ENCODE measurements around the gene SH3BP2. TPM values are rescaled to one million over a fixed set of nuclear protein-coding genes. Genes with fewer than 3 reads are reported as not detected.

The SH3BP2 gene
- total RNA-seq, 6 experiments from 2014 or later, result 17.6 to 25.4 (median 20.5) TPM

GRCh38 chr4:2832981-2833670, 40.2 kb downstream of the SH3BP2 start:
- H3K4me1 Mint-ChIP-seq (ENCODE audit: low read depth), result peaks cover 10% of the 10 kb centered on the region
- H3K4me3 Mint-ChIP-seq, result no peak overlapping the region
- no peak overlapping the region for H3K27ac Mint-ChIP-seq
- no peak for TF ChIP-seq CTCF (IDR thresholded peaks at IDR 0.05)
- H3K36me3 Mint-ChIP-seq (ENCODE audit: low read depth), result peaks cover 4% of the 10 kb centered on the region; the same call in 1 of the 2 replicates
- H3K9me3 Mint-ChIP-seq, result no peaks in the 10 kb centered on the region
- DNase-seq, result no peak
- H3K27me3 Mint-ChIP-seq (ENCODE audit: insufficient read depth), result peaks cover 2% of the 10 kb centered on the region; the same call in 1 of the 2 replicates

DNA sequence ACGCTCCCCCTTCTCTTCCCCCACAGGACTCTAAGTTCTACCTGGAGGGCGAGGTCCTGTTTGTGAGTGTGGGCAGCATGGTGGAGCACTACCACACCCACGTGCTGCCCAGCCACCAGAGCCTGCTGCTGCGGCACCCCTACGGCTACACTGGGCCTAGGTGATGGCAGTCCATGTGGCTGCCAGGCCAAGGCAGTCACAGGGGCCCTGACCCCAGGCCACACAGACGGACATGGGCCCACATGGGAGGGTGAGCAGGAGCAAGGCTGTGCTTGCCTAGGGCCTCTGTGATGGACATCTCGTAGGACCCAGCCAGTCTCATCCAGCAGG, 40.8 kb downstream of the SH3BP2 start:
- Mint-ChIP-seq H3K9me3 (no peaks in the 10 kb centered on the region), H3K4me3 (no peak overlapping the region), H3K27me3 (ENCODE audit: insufficient read depth) (peaks cover 2% of the 10 kb centered on the region; the same call in 1 of the 2 replicates), H3K27ac (no peak overlapping the region), H3K36me3 (ENCODE audit: low read depth) (peaks cover 4% of the 10 kb centered on the region; the same call in 1 of the 2 replicates), H3K4me1 (ENCODE audit: low read depth) (peaks cover 15% of the 10 kb centered on the region)
- no peak for DNase-seq
- TF ChIP-seq CTCF (IDR thresholded peaks at IDR 0.05), result no peak

DNA sequence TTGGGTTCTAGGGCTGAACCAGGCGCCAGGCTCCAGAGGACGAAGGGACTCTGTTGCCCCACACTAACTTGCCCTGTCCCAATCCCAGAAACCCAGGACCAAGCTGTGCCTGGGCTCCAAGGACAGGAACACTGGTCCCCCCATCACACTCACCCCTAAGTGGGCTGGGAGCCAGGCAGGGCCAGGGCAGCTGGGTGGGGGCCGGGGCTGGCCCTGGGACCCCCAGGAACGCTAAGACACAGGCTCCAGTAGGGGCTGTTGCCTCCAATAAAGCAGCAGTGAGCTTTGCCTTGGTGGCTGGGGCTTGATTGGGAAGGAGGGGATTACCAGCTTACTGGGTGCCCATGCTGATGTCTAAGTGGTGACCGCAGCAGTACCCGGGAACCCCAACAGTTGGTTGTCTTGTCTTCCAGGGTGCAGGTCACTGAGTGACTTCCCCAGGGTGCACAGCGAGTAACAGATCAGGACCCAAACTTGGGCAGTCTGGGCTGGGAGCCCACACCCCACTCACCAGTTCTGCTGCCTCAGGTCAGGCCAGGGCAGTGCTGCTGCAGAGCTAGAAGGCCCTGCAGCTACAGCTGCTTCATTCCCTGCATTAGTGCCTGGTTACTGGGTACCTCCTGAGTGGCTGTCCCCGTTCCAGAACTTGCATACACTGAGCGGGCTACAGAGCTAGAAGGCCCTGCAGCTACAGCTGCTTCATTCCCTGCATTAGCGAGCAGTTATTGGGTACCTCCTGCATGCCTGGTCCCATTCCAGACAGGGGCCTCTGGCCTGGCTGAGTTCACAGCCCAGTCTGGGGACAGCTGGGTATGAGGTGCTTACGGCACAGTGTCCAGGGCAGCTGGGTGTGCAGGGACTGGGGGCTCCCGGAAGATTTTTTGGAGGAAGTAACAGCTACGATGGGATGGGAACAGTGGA, 41.4 kb downstream of the SH3BP2 start:
- no peak overlapping the region for H3K4me3 Mint-ChIP-seq
- H3K27me3 Mint-ChIP-seq (ENCODE audit: insufficient read depth), result peaks cover 2% of the 10 kb centered on the region; the same call in 1 of the 2 replicates
- no peaks in the 10 kb centered on the region for H3K9me3 Mint-ChIP-seq
- no peaks in the 10 kb centered on the region; the same call in 1 of the 2 replicates for H3K36me3 Mint-ChIP-seq (ENCODE audit: low read depth)
- no peak for TF ChIP-seq CTCF (IDR thresholded peaks at IDR 0.05)
- no peak for DNase-seq
- peaks cover 17% of the 10 kb centered on the region for H3K4me1 Mint-ChIP-seq (ENCODE audit: low read depth)
- no peak overlapping the region for H3K27ac Mint-ChIP-seq

- H3K4me1 Mint-ChIP-seq (ENCODE audit: low read depth), result peaks cover 17% of the 10 kb centered on the region
- no peak overlapping the region for H3K27ac Mint-ChIP-seq
- DNase-seq, result no peak
- peaks cover 5% of the 10 kb centered on the region; the same call in 1 of the 2 replicates for H3K36me3 Mint-ChIP-seq (ENCODE audit: low read depth)
- TF ChIP-seq CTCF (IDR thresholded peaks at IDR 0.05), result no peak
- H3K9me3 Mint-ChIP-seq, result no peaks in the 10 kb centered on the region
- H3K4me3 Mint-ChIP-seq, result no peak overlapping the region
- no peaks in the 10 kb centered on the region for H3K27me3 Mint-ChIP-seq (ENCODE audit: insufficient read depth)
These were observed 43.1 kb downstream of the SH3BP2 start for GRCh38 chr4:2835978-2836377.

GRCh38 chr4:2836391-2836859, 43.5 kb downstream of the SH3BP2 start:
- Mint-ChIP-seq H3K36me3 (ENCODE audit: low read depth) (peaks cover 5% of the 10 kb centered on the region; the same call in 1 of the 2 replicates), H3K9me3 (no peaks in the 10 kb centered on the region), H3K4me1 (ENCODE audit: low read depth) (peaks cover 17% of the 10 kb centered on the region), H3K27ac (no peak overlapping the region), H3K27me3 (ENCODE audit: insufficient read depth) (no peaks in the 10 kb centered on the region), H3K4me3 (no peak overlapping the region)
- DNase-seq, result no peak
- TF ChIP-seq CTCF (IDR thresholded peaks at IDR 0.05), result no peak

Measured in HFFc6 (cell line).